Spinal cord (tissue), 10 donors: ENCODE results near the gene GPC1. TPM values are rescaled to one million over a fixed set of nuclear protein-coding genes. Genes with fewer than 3 reads are reported as not detected.
"Not testable (repeated sequence)": the region's sequence is repeated elsewhere in the genome, so short reads cannot be mapped to it uniquely, and the experiment has no call there.

Experiments
- DNase-seq, 6 donors: peaks; one replicate each; pipeline versions ENCODE4 v3.0.0 to v3.0.0-alpha.2; 2013 to 2015; ENCODE audit warnings: low spot score in 6 of 6, low read depth in 4 of 6
- H3K27ac ChIP-seq: one replicate; pipeline ENCODE4 v1.5.1; 2013; ENCODE audit warnings: low read depth, low read length, control low read depth
- H3K27me3 ChIP-seq: one replicate; pipeline ENCODE4 v1.6.1; 2013; ENCODE audit warnings: low read length; ENCODE audit not compliant: control insufficient read depth, insufficient read depth
- H3K36me3 ChIP-seq: one replicate; pipeline ENCODE4 v1.6.1; 2013; ENCODE audit warnings: low read length; ENCODE audit not compliant: control insufficient read depth, insufficient read depth
- H3K4me1 ChIP-seq: one replicate; pipeline ENCODE4 v1.6.1; 2013; ENCODE audit warnings: low read length; ENCODE audit not compliant: control insufficient read depth, insufficient read depth
- H3K4me3 ChIP-seq: one replicate; pipeline ENCODE4 v1.5.1; 2013; ENCODE audit warnings: low read depth, low read length, control low read depth
- H3K9me3 ChIP-seq: one replicate; pipeline ENCODE4 v1.6.1; 2013; ENCODE audit warnings: low read length; ENCODE audit not compliant: control insufficient read depth, insufficient read depth
- WGBS: methylation state at CpG from one replicate; pipeline ENCODE4 v1.1.5; 2013; ENCODE audit warnings: missing lambda C conversion rate; ENCODE audit not compliant: insufficient coverage; 5-methylcytosine and 5-hydroxymethylcytosine counted together
- long read RNA-seq, 4 donors: transcript quantifications; one replicate each; lab custom pipeline, GENCODE V29; 2026
- polyA plus RNA-seq, 2 donors: library from polyadenylated mRNA; unstranded; fragments of 120-200 nt; gene quantifications; one replicate each; pipeline ENCODE4 v1.2.1, GENCODE V29; 2013; ENCODE audit not compliant: insufficient read length in 2 of 2
- total RNA-seq, 2 donors: library from RNA; depleted of rRNA in 1 of 2; stranded (reverse); fragments of 120-200 nt in 1 of 2; fragments of >200 nt in 1 of 2; gene quantifications; one replicate each; pipeline versions ENCODE4 v1.2.3 to v1.2.4, GENCODE V29; 2013 to 2014
- donor health status: healthy.

GPC1 gene
- total RNA-seq (10 to 100 TPM; 27.2 to 33.2 TPM), polyA plus RNA-seq (100 to 1,000 TPM; 201 to 216 TPM)
- long read RNA-seq, donor 1, transcript GPC1-201 (9 exons, 3,713 nt), result major isoform, 15 of 38 reads
- long read RNA-seq, donor 1, partial matches to known transcripts, result 20 of 38 reads
- long read RNA-seq, donor 1, other reads (novel, unspliced or antisense), result 0 of 38 reads
- long read RNA-seq, donor 2, transcript GPC1-201 (9 exons, 3,713 nt), result major isoform, 11 of 11 reads
- long read RNA-seq, donor 2, partial matches to known transcripts, result 0 of 11 reads
- long read RNA-seq, donor 2, other reads (novel, unspliced or antisense), result 0 of 11 reads
- long read RNA-seq, donor 3, transcript GPC1-201 (9 exons, 3,713 nt), result major isoform, 15 of 41 reads
- long read RNA-seq, donor 3, partial matches to known transcripts, result 24 of 41 reads
- long read RNA-seq, donor 3, other reads (novel, unspliced or antisense), result 0 of 41 reads
- long read RNA-seq, donor 4, transcript GPC1-201 (9 exons, 3,713 nt), result major isoform, 11 of 11 reads
- long read RNA-seq, donor 4, partial matches to known transcripts, result 0 of 11 reads
- long read RNA-seq, donor 4, other reads (novel, unspliced or antisense), result 0 of 11 reads

GRCh38 chr2:240435457-240435947 is at the start of gene GPC1:
TSS of gene GPC1 (plus strand) at chr2:240435663. CDS start at chr2:240435919, 256 bp downstream.
- Histone ChIP-seq H3K27ac (peak within 1 kb of the TSS; percentile 33), H3K36me3 (peaks cover 34% of the 10 kb centered on the region), H3K4me1 (peaks cover 48% of the 10 kb centered on the region), H3K4me3 (peak within 1 kb of the TSS; percentile 58), H3K27me3 (no peaks in the 10 kb centered on the region), H3K9me3 (no peaks in the 10 kb centered on the region)
- WGBS, result under 1% methylated on average over 63 of the region's 77 CpGs
- DNase-seq, result peak in 2 of 6 donors; percentile 88 to 92

- Histone ChIP-seq H3K4me3 (no peak overlapping the region), H3K9me3 (peaks cover 2% of the 10 kb centered on the region), H3K36me3 (no peaks in the 10 kb centered on the region), H3K4me1 (peaks cover 8% of the 10 kb centered on the region), H3K27ac (no peak overlapping the region), H3K27me3 (no peaks in the 10 kb centered on the region)
- DNase-seq, result no peak
- WGBS, result 74% methylated on average over 10 of the region's 12 CpGs
Observed at GRCh38 chr2:240386326-240386725, 49.1 kb upstream of the GPC1 start.

- H3K9me3 ChIP-seq, H3K36me3 ChIP-seq, H3K27ac ChIP-seq, DNase-seq, H3K27me3 ChIP-seq, H3K4me3 ChIP-seq: not testable (repeated sequence)
- H3K4me1 ChIP-seq, result peaks cover 12% of the 10 kb centered on the region
- WGBS, result no CpG with 5 or more reads among the region's 4 CpGs
Observed at GRCh38 chr2:240386743-240387142, 48.7 kb upstream of the GPC1 start.

DNA sequence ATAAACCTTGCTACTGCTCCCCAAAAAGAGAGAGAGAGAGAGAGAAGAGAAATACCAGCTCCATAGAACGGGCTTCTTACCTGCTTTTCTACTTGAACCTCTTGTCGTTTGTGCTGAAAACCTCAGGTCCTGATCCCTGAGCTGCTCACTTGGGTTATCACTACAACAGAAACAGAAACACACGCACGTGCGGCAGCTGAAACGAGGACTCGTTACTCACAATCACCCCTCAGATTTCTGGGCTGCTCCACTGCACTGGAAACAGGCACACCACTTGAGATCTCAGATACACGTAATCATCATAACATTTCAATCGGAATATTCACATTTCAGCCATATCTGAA is 48.2 kb upstream of the GPC1 start:
- Histone ChIP-seq H3K4me1 (peaks cover 17% of the 10 kb centered on the region), H3K4me3 (no peak overlapping the region), H3K9me3 (no peaks in the 10 kb centered on the region), H3K27ac (no peak overlapping the region), H3K36me3 (no peaks in the 10 kb centered on the region), H3K27me3 (no peaks in the 10 kb centered on the region)
- no peak for DNase-seq
- 83% methylated on average over 8 of the region's 9 CpGs for WGBS

DNA sequence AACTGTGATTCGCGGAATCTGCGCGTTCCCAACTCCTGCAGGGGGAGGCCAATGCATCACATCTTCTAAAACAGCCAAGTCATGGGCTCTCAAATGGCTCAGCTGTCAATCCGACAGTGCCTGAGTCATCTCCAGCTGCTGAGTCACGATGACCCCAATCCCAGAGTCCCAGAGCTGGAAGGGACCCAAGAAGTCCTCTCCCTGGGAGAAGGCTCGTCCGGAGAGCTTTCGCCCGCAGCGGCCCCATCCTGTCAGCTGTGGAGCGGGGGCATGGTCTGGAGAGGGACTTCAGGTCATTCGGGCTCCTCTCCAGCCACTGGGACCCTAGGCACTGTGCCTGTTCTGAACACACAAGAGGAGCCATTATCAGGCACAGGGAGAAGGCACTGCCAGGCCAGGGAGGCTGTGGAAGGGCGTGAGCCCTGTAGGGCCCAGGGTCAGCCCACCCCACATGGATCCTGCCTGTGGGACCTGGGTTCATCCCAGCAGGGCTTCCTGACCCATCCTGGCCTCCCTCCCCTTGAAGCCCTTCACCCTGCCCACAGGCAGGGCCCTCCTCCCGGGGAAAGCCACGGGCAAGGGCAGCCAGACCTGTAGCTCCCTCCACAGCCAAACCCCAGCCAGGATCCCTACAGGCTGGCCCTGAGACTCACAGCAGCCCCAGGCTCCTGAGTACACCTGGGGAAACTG is 47.6 kb upstream of the GPC1 start:
- Histone ChIP-seq H3K36me3 (no peaks in the 10 kb centered on the region), H3K9me3 (no peaks in the 10 kb centered on the region), H3K4me1 (peaks cover 22% of the 10 kb centered on the region), H3K27me3 (no peaks in the 10 kb centered on the region), H3K4me3 (no peak overlapping the region), H3K27ac (no peak overlapping the region)
- 92% methylated on average over 16 of the region's 16 CpGs for WGBS
- DNase-seq, result peak in 1 of 6 donors; percentile 31

GRCh38 chr2:240388471-240389301 is 46.8 kb upstream of the GPC1 start:
- Histone ChIP-seq H3K4me1 (peaks cover 25% of the 10 kb centered on the region), H3K9me3 (no peaks in the 10 kb centered on the region), H3K4me3 (no peak overlapping the region), H3K36me3 (no peaks in the 10 kb centered on the region), H3K27me3 (no peaks in the 10 kb centered on the region), H3K27ac (no peak overlapping the region)
- WGBS, result 95% methylated on average over 21 of the region's 21 CpGs
- no peak for DNase-seq

- Histone ChIP-seq H3K4me3 (no peak overlapping the region), H3K4me1 (peaks cover 25% of the 10 kb centered on the region), H3K9me3 (no peaks in the 10 kb centered on the region), H3K27me3 (no peaks in the 10 kb centered on the region), H3K36me3 (no peaks in the 10 kb centered on the region), H3K27ac (peak overlapping the region; percentile 10)
- DNase-seq, result no peak
- WGBS, result 83% methylated on average over 5 of the region's 6 CpGs
Observed at GRCh38 chr2:240389302-240389805, 46.1 kb upstream of the GPC1 start.

- Histone ChIP-seq H3K27me3 (no peaks in the 10 kb centered on the region), H3K4me1 (peaks cover 25% of the 10 kb centered on the region), H3K27ac (peak overlapping the region; percentile 10), H3K4me3 (no peak overlapping the region), H3K9me3 (no peaks in the 10 kb centered on the region), H3K36me3 (no peaks in the 10 kb centered on the region)
- 88% methylated on average over 28 of the region's 28 CpGs for WGBS
- no peak for DNase-seq
Observed at GRCh38 chr2:240390091-240391073, 45.1 kb upstream of the GPC1 start.
